Uterus (tissue), 4 donors: ENCODE measurements around the gene POU2F3. TPM values are rescaled to one million over a fixed set of nuclear protein-coding genes. Genes with fewer than 3 reads are reported as not detected.

Experiments
- DNase-seq, 2 donors: peaks; one replicate each; pipeline ENCODE4 v3.0.0-alpha.2; 2019 to 2020
- H3K27ac ChIP-seq, 2 donors: fragments of 200-600 bp; sonication (generic); 1 replicate in 1 of 2; 2 replicates in 1 of 2; pipeline ENCODE4 v1.5.1; 2016 to 2018
- H3K27me3 ChIP-seq, 2 donors: fragments of 200-600 bp; sonication (generic); one replicate each; pipeline ENCODE4 v1.5.1; 2018 to 2019; ENCODE audit warnings: control low read depth in 1 of 2
- H3K36me3 ChIP-seq, 2 donors: fragments of 200-600 bp; sonication (generic); one replicate each; pipeline ENCODE4 v1.5.1; 2019; ENCODE audit warnings: control low read depth in 1 of 2
- H3K4me1 ChIP-seq, 2 donors: fragments of 200-600 bp; sonication (generic); one replicate each; pipeline ENCODE4 v1.5.1; 2018 to 2019; ENCODE audit warnings: control low read depth in 1 of 2
- H3K4me3 ChIP-seq, 2 donors: fragments of 200-600 bp; sonication (generic); 1 replicate in 1 of 2; 2 replicates in 1 of 2; pipeline ENCODE4 v1.5.1; 2018 to 2019; ENCODE audit warnings: mild to moderate bottlenecking in 1 of 2
- H3K9me3 ChIP-seq, 2 donors: fragments of 200-600 bp; sonication (generic); one replicate each; pipeline ENCODE4 v1.5.1; 2019; ENCODE audit warnings: control low read depth in 1 of 2
- POLR2A ChIP-seq, 2 donors: fragments of 450-650 bp; IDR thresholded peaks; one replicate each; pipeline ENCODE4 v1.6.1; 2016; ENCODE audit warnings: antibody characterized with exemption in 2 of 2, mild to moderate bottlenecking in 1 of 2, moderate library complexity in 1 of 2
- intact Hi-C: fragments of 100-400 bp; cut with DNase I; formaldehyde crosslinking; loops from one replicate; pipeline ENCODE4 v1.15.1; 2023; ENCODE audit warnings: low total_unique reads
- total RNA-seq, 4 donors: library from RNA; depleted of rRNA in 3 of 4; stranded (reverse); fragments of >200 nt in 3 of 4; gene quantifications; one replicate each; pipeline versions ENCODE4 v1.1.0 to v1.2.4, GENCODE V29; 2014 to 2023
- TF ChIP-seq, protein P1 (sequence below), 4 experiments: fragments of 200-600 bp in 2 of 4; fragments of 450-650 bp in 2 of 4; sonication (generic) in 2 of 4; IDR thresholded peaks; one replicate each; pipeline ENCODE4 v1.5.1; 2016 to 2019; ENCODE audit warnings: antibody characterized with exemption in 4 of 4, mild to moderate bottlenecking in 2 of 4, moderate library complexity in 1 of 4
- donor health status: DM: yes; HTN: yes; CAD: no.

Gene POU2F3
- total RNA-seq, 4 donors from 2014 or later = 0.85 TPM; not detected in 3

DNA sequence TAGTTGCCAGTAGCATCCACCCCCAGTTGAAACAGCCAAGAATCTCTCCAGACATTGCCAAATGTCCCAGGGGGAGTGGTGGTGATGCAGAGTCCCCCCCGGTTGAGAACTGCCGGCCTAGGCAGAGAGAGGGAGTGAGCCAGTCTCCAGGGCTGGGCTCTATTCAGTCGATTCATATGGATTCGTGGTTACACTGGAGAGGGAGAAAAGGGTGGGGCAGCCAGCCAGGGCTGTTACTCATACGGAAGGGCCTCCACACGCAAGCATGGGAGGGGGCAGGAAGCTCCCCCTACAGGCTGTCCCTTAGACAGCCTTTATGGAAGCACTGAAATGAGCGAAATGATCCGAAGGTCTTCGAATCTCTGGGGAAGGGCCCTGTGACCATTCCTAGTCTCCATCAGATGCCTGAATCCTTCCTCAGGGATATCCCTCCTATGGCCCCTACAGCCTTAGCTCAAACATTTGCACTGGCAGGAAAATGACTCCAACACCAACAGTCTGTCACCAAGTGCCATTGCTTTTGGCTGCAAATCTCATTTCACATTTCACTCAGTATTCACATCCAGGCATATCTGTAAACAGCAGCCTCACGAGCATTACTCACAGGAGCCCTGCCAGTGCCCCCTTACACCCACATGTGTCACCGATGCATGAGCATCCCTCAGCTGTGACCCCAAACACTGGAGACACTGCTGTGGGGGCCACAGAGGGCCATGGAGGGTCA is 66.7 kb downstream of the POU2F3 start:
- Histone ChIP-seq H3K4me3 (no peak overlapping the region), H3K27ac (no peak overlapping the region), H3K4me1 (no peaks in the 10 kb centered on the region), H3K36me3 (no peaks in the 10 kb centered on the region), H3K27me3 (no peaks in the 10 kb centered on the region), H3K9me3 (no peaks in the 10 kb centered on the region)
- TF ChIP-seq, protein P1, sequence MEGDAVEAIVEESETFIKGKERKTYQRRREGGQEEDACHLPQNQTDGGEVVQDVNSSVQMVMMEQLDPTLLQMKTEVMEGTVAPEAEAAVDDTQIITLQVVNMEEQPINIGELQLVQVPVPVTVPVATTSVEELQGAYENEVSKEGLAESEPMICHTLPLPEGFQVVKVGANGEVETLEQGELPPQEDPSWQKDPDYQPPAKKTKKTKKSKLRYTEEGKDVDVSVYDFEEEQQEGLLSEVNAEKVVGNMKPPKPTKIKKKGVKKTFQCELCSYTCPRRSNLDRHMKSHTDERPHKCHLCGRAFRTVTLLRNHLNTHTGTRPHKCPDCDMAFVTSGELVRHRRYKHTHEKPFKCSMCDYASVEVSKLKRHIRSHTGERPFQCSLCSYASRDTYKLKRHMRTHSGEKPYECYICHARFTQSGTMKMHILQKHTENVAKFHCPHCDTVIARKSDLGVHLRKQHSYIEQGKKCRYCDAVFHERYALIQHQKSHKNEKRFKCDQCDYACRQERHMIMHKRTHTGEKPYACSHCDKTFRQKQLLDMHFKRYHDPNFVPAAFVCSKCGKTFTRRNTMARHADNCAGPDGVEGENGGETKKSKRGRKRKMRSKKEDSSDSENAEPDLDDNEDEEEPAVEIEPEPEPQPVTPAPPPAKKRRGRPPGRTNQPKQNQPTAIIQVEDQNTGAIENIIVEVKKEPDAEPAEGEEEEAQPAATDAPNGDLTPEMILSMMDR (IDR thresholded peaks at IDR 0.05) = no peak
- no peak for TF ChIP-seq POLR2A (IDR thresholded peaks at IDR 0.05)
- intact Hi-C loops = no loop called here
- DNase-seq = no peak

DNA sequence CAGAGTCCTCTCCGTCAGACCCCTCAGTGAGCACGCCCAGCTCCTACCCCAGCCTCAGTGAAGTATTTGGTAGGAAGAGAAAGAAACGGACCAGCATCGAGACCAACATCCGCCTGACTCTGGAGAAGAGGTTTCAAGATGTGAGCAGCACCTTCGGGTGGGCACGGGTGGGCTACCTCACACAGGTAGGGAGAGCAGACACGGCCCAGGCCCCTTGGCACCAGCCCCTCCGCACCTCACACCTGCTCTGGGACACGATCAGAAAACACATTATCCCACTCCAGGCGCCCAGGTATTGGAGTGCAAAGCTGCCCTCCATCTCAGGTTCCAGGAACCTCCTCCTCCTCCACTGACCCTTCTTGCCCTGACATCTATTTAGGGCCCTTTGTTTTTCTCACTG is 67.5 kb downstream of the POU2F3 start:
- no peaks in the 10 kb centered on the region for H3K36me3 ChIP-seq
- H3K27ac ChIP-seq = no peak overlapping the region
- no peaks in the 10 kb centered on the region for H3K4me1 ChIP-seq
- TF ChIP-seq, protein P1 (IDR thresholded peaks at IDR 0.05) = no peak
- H3K9me3 ChIP-seq = no peaks in the 10 kb centered on the region
- no peak for DNase-seq
- no peaks in the 10 kb centered on the region for H3K27me3 ChIP-seq
- intact Hi-C loops = no loop called here
- no peak overlapping the region for H3K4me3 ChIP-seq

DNA sequence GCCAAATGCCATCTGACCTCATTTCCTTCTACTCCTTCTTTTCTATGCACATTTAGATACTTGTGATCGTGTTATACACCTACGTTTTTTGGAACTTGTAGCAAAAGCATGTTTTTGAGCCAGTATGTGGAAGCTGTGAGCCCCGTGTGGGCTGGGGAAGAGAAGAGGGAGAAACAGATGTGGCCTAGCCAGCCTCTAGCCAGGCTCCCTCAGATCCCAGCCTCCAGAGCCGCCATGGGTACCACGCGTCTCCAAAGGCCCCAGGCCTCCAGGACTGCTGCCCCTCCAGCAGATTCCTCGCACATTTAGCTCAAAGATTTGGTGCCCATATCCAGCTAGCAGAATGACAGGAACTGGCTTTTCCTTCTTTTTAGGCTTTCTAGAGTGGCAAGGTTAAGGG is 68.1 kb downstream of the POU2F3 start:
- H3K9me3 ChIP-seq = no peaks in the 10 kb centered on the region
- no peak overlapping the region for H3K27ac ChIP-seq
- H3K27me3 ChIP-seq = no peaks in the 10 kb centered on the region
- H3K4me1 ChIP-seq = no peaks in the 10 kb centered on the region
- H3K36me3 ChIP-seq = no peaks in the 10 kb centered on the region
- intact Hi-C loops = no loop called here
- TF ChIP-seq, protein P1 (IDR thresholded peaks at IDR 0.05) = no peak
- TF ChIP-seq POLR2A (IDR thresholded peaks at IDR 0.05) = no peak
- no peak overlapping the region for H3K4me3 ChIP-seq
- DNase-seq = no peak

DNA sequence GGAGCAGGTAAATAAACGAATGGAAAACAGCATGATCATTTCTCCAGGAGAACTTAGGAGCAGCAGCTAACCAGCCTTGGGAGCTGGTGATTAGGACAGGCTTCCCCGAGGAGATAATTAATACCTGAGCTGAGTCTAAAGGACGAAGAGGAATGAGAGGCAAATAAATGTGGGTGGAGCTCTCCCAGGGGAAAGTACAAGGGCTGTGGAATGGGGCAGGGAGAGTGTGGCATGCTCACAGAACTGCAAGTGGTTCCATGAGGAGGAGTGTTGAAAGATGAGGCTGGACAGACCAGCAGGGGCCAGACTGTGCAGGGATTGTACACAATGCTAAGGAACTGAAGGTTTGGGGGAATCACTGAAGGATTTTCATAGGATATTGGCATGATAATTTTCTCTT is 70.9 kb downstream of the POU2F3 start:
- DNase-seq = no peak
- intact Hi-C loops = no loop called here
- Histone ChIP-seq H3K4me3 (no peak overlapping the region), H3K27ac (no peak overlapping the region), H3K9me3 (no peaks in the 10 kb centered on the region), H3K36me3 (no peaks in the 10 kb centered on the region), H3K27me3 (no peaks in the 10 kb centered on the region), H3K4me1 (no peaks in the 10 kb centered on the region)
- TF ChIP-seq, protein P1 (IDR thresholded peaks at IDR 0.05) = no peak
- no peak for TF ChIP-seq POLR2A (IDR thresholded peaks at IDR 0.05)

DNA sequence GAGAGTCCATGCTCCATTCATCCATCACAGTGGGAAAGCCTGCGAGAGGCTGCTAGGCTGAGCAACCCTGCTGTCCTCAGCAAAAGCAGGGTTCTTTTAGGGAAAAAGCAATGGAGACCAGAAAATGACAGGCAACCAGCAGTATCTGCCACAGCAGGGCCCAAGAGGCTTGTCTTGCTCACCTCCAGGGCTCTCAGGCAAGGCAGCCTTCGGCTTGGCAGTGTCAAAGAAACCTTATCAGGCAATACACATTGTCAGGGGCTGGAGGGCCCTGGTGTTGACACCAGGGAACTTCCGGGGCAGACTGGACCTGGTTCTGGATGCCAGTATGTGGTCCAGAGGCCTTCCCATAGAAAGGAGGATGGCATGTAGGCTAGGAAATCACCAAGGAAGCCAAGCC is 74.9 kb downstream of the POU2F3 start:
- Histone ChIP-seq H3K4me1 (peaks cover 0 to 4% of the 10 kb centered on the region in 2 donors), H3K27me3 (no peaks in the 10 kb centered on the region), H3K27ac (no peak overlapping the region), H3K36me3 (no peaks in the 10 kb centered on the region), H3K4me3 (no peak overlapping the region), H3K9me3 (no peaks in the 10 kb centered on the region)
- TF ChIP-seq, protein P1 (IDR thresholded peaks at IDR 0.05) = no peak
- TF ChIP-seq POLR2A (IDR thresholded peaks at IDR 0.05) = no peak
- intact Hi-C loops = no loop called here
- DNase-seq = no peak
